CD4-positive, alpha-beta T cell treated with Interleukin-17A for 4 hours (primary cell): ENCODE data around the gene ARFGAP2.
A peak's percentile ranks its signal among the peaks of the same experiment; 100 is the strongest.

ENCODE experiments used
- DNase-seq: peaks from one replicate; pipeline ENCODE4 v3.0.0-alpha.2; 2020; ENCODE audit warnings: mixed read lengths

Gene ARFGAP2

GRCh38 chr11:47147250-47147649 lies 29.4 kb downstream of the ARFGAP2 start:
- no peak for DNase-seq

GRCh38 chr11:47144541-47144940 lies 32.1 kb downstream of the ARFGAP2 start:
- no peak for DNase-seq

DNA sequence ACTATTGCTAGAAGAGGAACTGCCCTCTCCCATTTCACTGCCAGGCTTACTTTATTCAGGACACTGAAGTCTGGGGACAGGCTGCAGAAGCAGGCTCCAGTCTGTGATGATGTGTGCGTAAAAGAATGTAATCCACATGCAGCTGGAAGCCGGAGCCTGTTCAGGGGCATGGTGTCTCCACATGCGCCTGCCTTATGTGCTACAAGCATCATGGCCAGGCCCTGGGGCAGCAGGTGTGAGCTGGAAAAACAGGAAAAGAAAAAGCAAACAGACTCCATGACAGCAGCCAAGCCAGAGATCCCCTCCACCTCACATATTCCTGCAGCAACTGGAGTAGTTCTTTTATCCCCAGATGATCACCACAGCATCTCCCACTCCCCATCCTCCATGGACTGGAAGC lies 33.4 kb downstream of the ARFGAP2 start:
- DNase-seq, result no peak

DNA sequence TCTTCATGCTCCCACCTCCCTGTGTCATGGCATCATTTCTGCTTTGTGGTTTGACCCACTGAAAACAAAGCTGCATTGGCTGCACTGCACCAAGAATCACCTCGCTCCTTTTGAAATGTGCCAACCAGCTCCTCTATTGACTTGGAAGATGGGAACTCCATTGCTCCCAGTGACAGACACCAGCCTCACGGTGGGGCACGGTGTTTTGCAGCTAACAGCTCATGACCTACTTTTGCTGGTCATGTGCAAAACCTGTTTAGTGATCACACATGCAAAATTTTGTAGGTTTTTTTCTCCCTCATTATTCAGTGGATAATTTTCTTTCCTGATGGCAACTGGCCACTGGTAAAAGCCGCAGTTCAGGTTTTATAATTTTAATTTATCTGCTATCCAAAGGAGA lies 36.8 kb downstream of the ARFGAP2 start:
- no peak for DNase-seq

DNA sequence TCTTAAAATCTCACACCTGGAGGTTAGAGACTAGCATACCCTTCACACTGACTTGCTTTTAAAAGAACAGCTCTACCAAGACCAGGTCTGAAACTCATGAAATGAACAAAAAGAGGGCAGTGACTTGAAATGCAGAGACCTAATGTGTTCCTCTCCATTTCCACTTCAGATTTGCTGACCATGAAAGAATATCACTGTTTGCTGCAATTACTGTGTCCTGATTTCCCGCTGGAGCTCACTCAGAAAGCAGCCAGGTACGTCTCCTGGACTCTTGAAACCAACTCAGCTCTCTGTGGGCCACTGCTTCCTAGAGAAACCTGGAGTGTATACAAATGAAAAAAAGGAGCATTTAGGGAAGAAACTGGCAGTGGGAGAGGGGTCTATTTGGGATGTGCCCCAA lies 39.2 kb downstream of the ARFGAP2 start:
- no peak for DNase-seq

- DNase-seq, result no peak
Measured at GRCh38 chr11:47136921-47137320, 39.8 kb downstream of the ARFGAP2 start.

DNA sequence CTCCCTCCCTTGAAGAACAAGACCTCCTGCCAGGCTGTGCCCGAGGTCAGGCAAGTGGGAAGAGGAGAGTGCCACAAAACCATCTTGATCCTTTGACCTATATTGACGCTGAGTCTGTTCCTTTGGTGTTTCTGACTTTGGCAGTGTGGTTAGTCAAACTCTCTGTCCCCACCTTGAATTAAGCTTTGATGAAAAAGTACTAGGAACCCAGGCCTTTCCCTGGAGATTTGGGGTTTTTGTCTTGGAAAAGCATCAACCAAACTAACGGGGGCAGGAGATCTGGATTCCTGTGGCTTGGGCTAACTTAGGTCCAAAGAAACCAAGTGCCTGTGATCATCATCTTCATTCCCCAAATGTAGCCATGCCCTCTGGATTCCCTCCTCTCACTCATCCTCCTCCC lies 40.4 kb downstream of the ARFGAP2 start:
- DNase-seq, result no peak

DNA sequence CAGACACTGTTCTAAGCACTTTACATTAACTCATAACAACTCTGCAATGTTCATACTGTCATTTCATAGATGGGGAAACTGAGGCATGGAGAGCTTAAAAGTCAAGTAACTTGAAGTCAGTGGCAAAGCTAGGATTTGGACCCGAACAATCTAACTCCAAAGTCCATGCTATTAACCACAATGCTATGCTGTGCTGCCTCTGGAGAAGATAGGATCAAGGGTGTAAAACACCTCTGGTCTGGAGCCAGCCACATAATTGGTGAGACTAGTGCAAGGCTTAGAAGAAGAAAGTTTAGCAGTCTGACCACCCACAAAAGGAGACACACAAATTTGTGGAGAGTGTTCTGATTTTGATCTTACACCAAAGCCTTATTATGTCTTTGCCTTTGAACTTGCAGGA lies 43.7 kb downstream of the ARFGAP2 start:
- DNase-seq, result no peak

GRCh38 chr11:47132490-47132889 lies 44.2 kb downstream of the ARFGAP2 start:
- DNase-seq, result no peak

DNA sequence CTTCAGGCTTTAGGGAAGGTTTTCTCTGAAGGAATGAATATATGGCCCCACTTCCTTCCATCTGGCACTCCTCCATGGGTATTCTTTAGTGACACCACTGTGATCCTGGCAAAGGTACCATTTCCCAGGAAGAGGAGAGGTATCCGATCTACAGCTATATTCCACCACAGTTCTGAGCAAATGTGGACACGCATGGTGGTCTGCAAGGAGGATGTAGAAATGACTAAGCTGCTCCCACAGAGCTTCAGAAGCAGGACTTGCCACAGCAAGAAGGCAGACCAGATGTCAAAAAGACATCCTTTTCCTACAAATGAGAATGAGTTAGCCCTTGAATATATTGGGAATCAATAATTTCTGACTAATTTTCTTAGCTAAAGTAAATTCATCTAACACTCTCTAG lies 45.5 kb downstream of the ARFGAP2 start:
- no peak for DNase-seq

DNA sequence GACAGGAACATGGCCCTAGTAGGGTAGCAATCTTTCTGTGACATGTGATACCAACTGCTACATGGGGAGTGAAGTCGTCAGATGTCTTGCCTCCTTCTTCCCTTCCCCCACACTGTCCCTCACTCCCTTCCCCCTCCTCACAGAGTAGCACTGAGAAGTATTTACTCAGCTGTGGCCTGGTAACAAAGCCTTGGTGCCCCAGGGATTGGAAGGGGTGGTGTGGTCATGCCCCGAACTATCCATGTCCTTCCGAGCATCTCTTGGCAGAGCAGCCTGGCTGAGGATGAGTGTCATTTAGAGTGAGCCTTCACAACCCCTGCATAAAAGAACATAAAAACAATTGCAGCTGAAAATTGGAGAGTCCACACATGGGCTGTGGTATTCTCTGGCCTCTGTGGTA lies 46.1 kb downstream of the ARFGAP2 start:
- no peak for DNase-seq

GRCh38 chr11:47127213-47127612 lies 49.5 kb downstream of the ARFGAP2 start:
- DNase-seq, result no peak

DNA sequence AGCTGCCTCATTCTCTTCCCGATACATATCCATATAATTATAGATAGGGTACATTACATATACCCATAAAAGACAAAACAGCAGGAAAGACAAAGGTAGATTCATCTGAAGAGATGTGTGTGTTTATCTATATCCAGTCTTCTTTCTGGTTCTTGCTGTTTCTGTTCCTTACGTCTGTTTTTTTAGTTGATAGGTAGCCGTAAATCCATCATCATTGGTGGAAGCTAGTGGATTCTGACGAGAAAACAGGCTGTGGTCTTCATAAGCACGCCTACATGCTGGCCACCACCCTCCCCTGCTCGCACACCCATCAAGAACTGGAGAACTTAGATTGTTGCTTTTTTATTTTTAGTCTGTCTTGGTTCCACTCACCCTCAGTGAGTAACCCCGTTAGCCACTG lies 51.6 kb downstream of the ARFGAP2 start:
- DNase-seq, result no peak

DNA sequence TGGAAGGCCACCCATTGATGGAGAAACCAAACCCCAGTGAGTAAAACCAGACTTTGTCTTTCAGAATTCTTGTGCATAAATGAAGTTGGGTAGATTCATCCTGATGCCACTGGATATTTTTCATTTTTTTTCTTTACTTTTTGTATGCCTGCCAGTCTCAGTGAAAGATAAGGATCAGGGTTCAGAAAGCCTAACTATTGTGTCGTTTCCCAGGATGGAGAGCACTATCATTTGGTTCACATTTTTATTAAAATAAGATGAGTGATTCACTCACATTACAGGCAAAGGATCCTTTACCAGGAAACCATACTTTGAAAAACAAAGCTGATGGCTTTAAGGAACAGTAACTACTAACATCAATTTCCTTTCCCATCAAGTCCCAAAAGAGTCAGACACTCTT lies 52.0 kb downstream of the ARFGAP2 start:
- no peak for DNase-seq

GRCh38 chr11:47123094-47123493 lies 53.6 kb downstream of the ARFGAP2 start:
- DNase-seq, result no peak

GRCh38 chr11:47121731-47122130 lies 54.9 kb downstream of the ARFGAP2 start:
- DNase-seq, result no peak

DNA sequence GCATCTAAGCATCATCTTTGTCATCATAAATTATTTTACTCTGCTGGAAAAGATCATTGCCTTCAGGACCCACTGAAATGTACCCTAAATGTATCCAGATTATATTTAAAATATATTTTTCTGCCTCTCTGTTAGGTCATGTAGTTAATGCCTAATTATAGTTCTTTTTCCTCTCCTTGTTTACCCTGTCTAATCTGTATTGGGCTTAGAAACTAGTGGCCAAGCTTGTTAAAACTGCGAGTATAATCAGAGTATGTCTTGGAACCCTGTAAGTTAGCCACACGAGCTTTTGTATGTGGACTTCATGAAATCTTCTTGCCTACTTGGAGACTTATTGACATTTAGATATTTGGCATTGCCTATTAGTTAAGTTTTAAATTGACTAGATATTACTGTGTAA lies 55.6 kb downstream of the ARFGAP2 start:
- no peak for DNase-seq

DNA sequence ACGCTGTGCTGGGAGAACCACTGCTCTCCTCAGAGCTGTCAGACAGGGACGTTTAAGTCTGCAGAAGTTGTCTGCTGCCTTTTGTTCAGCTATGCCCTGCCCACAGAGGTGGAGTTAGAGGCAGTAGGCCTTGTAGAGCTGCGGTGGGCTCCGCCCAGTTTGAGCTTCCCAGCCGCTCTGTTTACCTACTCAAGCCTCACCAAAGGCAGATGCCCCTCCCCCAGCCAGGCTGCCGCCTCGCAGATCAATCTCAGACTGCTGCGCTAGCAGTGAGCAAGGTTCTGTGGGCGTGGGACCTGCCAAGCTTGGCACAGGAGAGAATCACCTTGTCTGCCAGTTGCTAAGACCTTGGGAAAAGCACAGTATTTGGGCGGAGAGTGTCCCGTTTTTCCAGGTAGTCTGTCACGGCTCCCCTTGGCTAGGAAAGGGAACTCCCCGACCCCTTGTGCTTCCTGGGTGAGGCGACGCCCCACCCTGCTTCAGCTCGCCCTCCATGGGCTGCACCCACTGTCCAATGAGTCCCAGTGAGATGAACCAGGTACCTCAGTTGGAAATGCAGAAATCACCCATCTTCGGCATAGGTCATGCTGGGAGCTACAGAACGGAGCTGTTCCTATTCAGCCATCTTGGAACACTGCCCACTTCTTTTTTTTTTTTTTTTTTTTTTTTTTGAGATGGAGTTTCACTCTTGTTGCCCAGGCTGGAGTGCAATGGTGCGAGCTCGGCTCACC lies 57.6 kb downstream of the ARFGAP2 start:
- DNase-seq, result peak; percentile 72
